Measurements from ENCODE around the gene OCSTAMP.

DNA sequence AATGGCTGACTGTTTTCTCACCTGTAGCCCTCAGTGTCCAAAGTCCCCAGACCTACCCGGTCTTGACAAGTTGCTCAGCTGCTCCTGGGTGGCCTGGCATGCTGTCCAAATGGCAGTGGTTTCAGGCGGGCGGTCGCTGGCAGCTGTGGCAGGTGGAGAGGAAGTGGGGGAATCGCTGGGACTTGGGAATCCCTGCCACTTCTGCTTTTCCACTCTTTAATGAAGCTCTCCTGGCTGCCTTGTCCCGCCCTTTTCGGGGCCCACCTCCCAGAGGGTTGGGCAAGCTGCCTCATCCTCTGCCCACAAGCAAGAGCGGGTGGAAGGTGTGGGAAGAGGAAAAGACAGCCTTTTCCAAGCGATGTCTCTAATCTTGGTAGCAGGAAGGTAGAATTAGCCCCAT is at the start of gene OCSTAMP:
- TF ChIP-seq, protein P1, sequence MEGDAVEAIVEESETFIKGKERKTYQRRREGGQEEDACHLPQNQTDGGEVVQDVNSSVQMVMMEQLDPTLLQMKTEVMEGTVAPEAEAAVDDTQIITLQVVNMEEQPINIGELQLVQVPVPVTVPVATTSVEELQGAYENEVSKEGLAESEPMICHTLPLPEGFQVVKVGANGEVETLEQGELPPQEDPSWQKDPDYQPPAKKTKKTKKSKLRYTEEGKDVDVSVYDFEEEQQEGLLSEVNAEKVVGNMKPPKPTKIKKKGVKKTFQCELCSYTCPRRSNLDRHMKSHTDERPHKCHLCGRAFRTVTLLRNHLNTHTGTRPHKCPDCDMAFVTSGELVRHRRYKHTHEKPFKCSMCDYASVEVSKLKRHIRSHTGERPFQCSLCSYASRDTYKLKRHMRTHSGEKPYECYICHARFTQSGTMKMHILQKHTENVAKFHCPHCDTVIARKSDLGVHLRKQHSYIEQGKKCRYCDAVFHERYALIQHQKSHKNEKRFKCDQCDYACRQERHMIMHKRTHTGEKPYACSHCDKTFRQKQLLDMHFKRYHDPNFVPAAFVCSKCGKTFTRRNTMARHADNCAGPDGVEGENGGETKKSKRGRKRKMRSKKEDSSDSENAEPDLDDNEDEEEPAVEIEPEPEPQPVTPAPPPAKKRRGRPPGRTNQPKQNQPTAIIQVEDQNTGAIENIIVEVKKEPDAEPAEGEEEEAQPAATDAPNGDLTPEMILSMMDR (IDR thresholded peaks at IDR 0.05) = no peak
- no peak for TF ChIP-seq TCF7L2 (IDR thresholded peaks at IDR 0.05; ENCODE audit: low read depth, low read length)

All from Panc1 (cell line).